T-cell (primary cell): ENCODE measurements around the gene CASK. TPM values are rescaled to one million over a fixed set of nuclear protein-coding genes. Genes with fewer than 3 reads are reported as not detected.

Experiments
- ATAC-seq, 4 experiments: fragments of 200-7000 bp in 3 of 4; fragments of 150-1000 bp in 1 of 4; cut with Tn5 transposase; replicated peaks in 1 of 4; 1 replicate in 3 of 4; 2 replicates in 1 of 4; pipeline ENCODE4 v1.10.0; 2021; ENCODE audit warnings: moderate library complexity in 3 of 4, mild to moderate bottlenecking in 2 of 4, moderate number of reproducible peaks in 1 of 4
- CTCF ChIA-PET, 2 donors: fragments of 300-600 bp; sonication (Branson Sonifier 250); formaldehyde crosslinking; loops; one replicate each; lab custom pipeline; 2022; ENCODE audit warnings: antibody characterized with exemption in 2 of 2; lab: Charles Lee
- POLR2A ChIA-PET, 2 donors: fragments of 300-600 bp; sonication (Branson Sonifier 250); formaldehyde crosslinking; loops; one replicate each; lab custom pipeline; 2022; ENCODE audit warnings: antibody characterized with exemption in 2 of 2; lab: Charles Lee
- DNase-seq, 35 experiments: peaks; one replicate each; pipeline versions ENCODE4 v3.0.0 to v3.0.0-alpha.2; 2013 to 2023
- H3K27ac ChIP-seq: one replicate; pipeline ENCODE4 v1.5.1; 2013; ENCODE audit warnings: low read length
- H3K27me3 ChIP-seq, 2 experiments: replicated peaks in 1 of 2; 1 replicate in 1 of 2; 2 replicates in 1 of 2; pipeline versions ENCODE4 v1.6.1 to v1.7.0; 2013; ENCODE audit warnings: low read length in 1 of 2, mixed read lengths in 1 of 2; ENCODE audit not compliant: control insufficient read depth in 2 of 2, insufficient read depth in 2 of 2; ENCODE audit errors: extremely low read depth in 1 of 2
- H3K36me3 ChIP-seq, 2 donors: 1 replicate in 1 of 2; 2 replicates in 1 of 2; pipeline versions ENCODE4 v1.6.1 to v1.7.0; 2013; ENCODE audit warnings: low read length in 1 of 2; ENCODE audit not compliant: control insufficient read depth in 2 of 2, insufficient read depth in 1 of 2; ENCODE audit errors: extremely low read depth in 1 of 2
- H3K4me1 ChIP-seq, 2 experiments: 1 replicate in 1 of 2; 2 replicates in 1 of 2; pipeline versions ENCODE4 v1.6.1 to v1.7.0; 2013; ENCODE audit warnings: low read length in 2 of 2, mixed read lengths in 1 of 2; ENCODE audit not compliant: insufficient read depth in 2 of 2, control insufficient read depth in 1 of 2; ENCODE audit errors: extremely low read depth in 1 of 2
- H3K4me3 ChIP-seq, 2 donors: 1 replicate in 1 of 2; 2 replicates in 1 of 2; pipeline versions ENCODE4 v1.5.1 to v1.7.0; 2013; ENCODE audit warnings: mild to moderate bottlenecking in 2 of 2, low read length in 1 of 2, moderate library complexity in 1 of 2; ENCODE audit not compliant: control insufficient read depth in 1 of 2; ENCODE audit errors: extremely low read depth in 1 of 2
- H3K9me3 ChIP-seq: 2 replicates; pipeline ENCODE4 v1.7.0; 2013
- H3K27ac Mint-ChIP-seq, 2 donors: one replicate each; pipeline ENCODE4 v1.8.0; 2020 to 2021; ENCODE audit warnings: mild to moderate bottlenecking in 2 of 2, mixed read lengths in 2 of 2
- H3K27me3 Mint-ChIP-seq, 2 donors: one replicate each; pipeline ENCODE4 v1.8.0; 2021 to 2022; ENCODE audit warnings: mixed read lengths in 2 of 2
- H3K36me3 Mint-ChIP-seq: one replicate; pipeline ENCODE4 v1.8.0; 2021; ENCODE audit warnings: mixed read lengths
- H3K4me1 Mint-ChIP-seq, 3 donors: one replicate each; pipeline ENCODE4 v1.8.0; 2020 to 2022; ENCODE audit warnings: mixed read lengths in 3 of 3, mild to moderate bottlenecking in 1 of 3
- H3K4me3 Mint-ChIP-seq, 3 donors: one replicate each; pipeline ENCODE4 v1.8.0; 2020 to 2022; ENCODE audit warnings: mild to moderate bottlenecking in 3 of 3, mixed read lengths in 3 of 3, moderate library complexity in 3 of 3
- H3K9me3 Mint-ChIP-seq, 3 donors: one replicate each; pipeline ENCODE4 v1.8.0; 2020 to 2022; ENCODE audit warnings: mixed read lengths in 3 of 3
- WGBS: methylation state at CpG from one replicate; pipeline ENCODE4 v1.1.5; 2013; ENCODE audit warnings: missing lambda C conversion rate; ENCODE audit not compliant: insufficient coverage; 5-methylcytosine and 5-hydroxymethylcytosine counted together
- total RNA-seq, 35 experiments: library from RNA in 6 of 35; stranded (reverse) in 6 of 35; fragments of 120-200 nt in 1 of 35; gene quantifications; one replicate each; pipeline versions ENCODE4 v1.2.1 to v1.2.4 and lab custom pipeline; 2013 to 2026

Gene CASK
- total RNA-seq, 5 donors from 2014 or later (not counting 1 experiment from before 2014, with no cell fraction given) = 52.6 to 81.6 (median 67.5) TPM

DNA sequence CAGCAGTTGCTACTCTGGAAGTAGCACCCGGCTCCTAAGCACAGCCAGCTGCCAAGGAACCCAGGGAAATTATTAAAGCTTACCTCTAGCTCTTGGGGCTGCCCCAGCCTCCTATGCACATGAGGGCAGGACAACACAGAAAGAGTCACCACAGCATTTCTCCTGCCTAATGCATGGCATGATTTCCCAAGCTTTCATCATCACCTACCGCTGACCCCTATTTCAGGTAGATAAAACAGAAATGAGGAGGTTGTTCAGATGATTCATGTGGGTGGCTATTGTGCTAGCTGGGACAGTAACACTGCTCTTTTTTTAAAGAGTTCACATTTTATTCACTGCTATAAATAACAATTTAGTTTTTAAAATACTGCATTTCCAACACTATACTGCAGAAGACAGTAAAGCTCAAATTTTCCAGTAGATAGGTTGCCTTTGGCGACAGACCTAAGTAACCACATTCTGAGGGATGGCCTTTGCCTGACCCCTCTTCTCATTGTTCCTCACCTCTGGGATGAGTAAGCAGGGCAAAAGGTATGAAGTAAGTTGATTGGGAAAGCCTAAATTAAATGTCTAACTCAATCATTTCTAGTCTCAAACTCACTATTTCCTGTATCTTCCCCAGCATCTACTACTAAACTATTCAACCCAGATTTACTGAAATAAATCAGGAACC, 16.7 kb downstream of the CASK start:
- peaks cover 2 to 5% of the 10 kb centered on the region in 2 donors for H3K36me3 ChIP-seq
- Mint-ChIP-seq H3K4me3 (no peak overlapping the region), H3K27ac (peak overlapping the region in 1 of 2 donors; percentile 32), H3K4me1 (peaks cover 32 to 70% (median 62%) of the 10 kb centered on the region in 3 donors), H3K27me3 (peaks cover 0 to 7% of the 10 kb centered on the region in 2 donors), H3K9me3 (peaks cover 0 to 5% (median 0%) of the 10 kb centered on the region in 3 donors), H3K36me3 (peaks cover 24% of the 10 kb centered on the region)
- no peak overlapping the region for H3K4me3 ChIP-seq
- ChIA-PET POLR2A (no interaction called here), CTCF (interaction anchor here in 1 of 2 donors (0.6 kb wide), 1 partner anchor 75 kb away, joined by 3 read pairs; no protein-coding TSS in a partner anchor)
- H3K27me3 ChIP-seq = no peaks in the 10 kb centered on the region
- no peak for ATAC-seq
- DNase-seq = no peak
- WGBS = no CpG with 5 or more reads among the region's 3 CpGs
- no peaks in the 10 kb centered on the region for H3K9me3 ChIP-seq
- H3K27ac ChIP-seq = no peak overlapping the region
- peaks cover 0 to 17% of the 10 kb centered on the region in 2 experiments for H3K4me1 ChIP-seq

GRCh38 chrX:41903544-41903943, 19.8 kb downstream of the CASK start:
- DNase-seq (no peak), ATAC-seq (no peak)
- peaks cover 5 to 13% (median 6%) of the 10 kb centered on the region in 3 donors for H3K9me3 Mint-ChIP-seq
- peaks cover 0 to 9% of the 10 kb centered on the region in 2 experiments for H3K4me1 ChIP-seq
- H3K27me3 Mint-ChIP-seq = peaks cover 0 to 7% of the 10 kb centered on the region in 2 donors
- H3K36me3 ChIP-seq = peaks cover 2 to 5% of the 10 kb centered on the region in 2 donors
- no peak overlapping the region for H3K27ac Mint-ChIP-seq
- H3K36me3 Mint-ChIP-seq = peaks cover 34% of the 10 kb centered on the region
- no peak overlapping the region for H3K27ac ChIP-seq
- CTCF ChIA-PET = no interaction called here
- peaks cover 21 to 45% (median 39%) of the 10 kb centered on the region in 3 donors for H3K4me1 Mint-ChIP-seq
- WGBS = no CpG with 5 or more reads among the region's 1 CpG
- no peak overlapping the region for H3K4me3 ChIP-seq
- POLR2A ChIA-PET = no interaction called here
- no peak overlapping the region for H3K4me3 Mint-ChIP-seq
- no peaks in the 10 kb centered on the region for H3K27me3 ChIP-seq
- no peaks in the 10 kb centered on the region for H3K9me3 ChIP-seq

GRCh38 chrX:41900321-41900720, 23.0 kb downstream of the CASK start:
- no peak overlapping the region for H3K27ac ChIP-seq
- H3K27me3 ChIP-seq = no peaks in the 10 kb centered on the region
- ChIA-PET POLR2A (interaction anchor here in 1 of 2 donors (0.6 kb wide), 1 partner anchor 105 kb away, joined by 3 read pairs; no protein-coding TSS in a partner anchor), CTCF (interaction anchor here in 1 of 2 donors (0.6 kb wide), 1 partner anchor 10 kb away, joined by 5 read pairs; no protein-coding TSS in a partner anchor)
- H3K36me3 ChIP-seq = peaks cover 0 to 5% of the 10 kb centered on the region in 2 donors
- no peak for ATAC-seq
- H3K9me3 ChIP-seq = no peaks in the 10 kb centered on the region
- no peak for DNase-seq
- peaks cover 15 to 21% (median 16%) of the 10 kb centered on the region in 3 donors for H3K4me1 Mint-ChIP-seq
- peaks cover 0 to 7% of the 10 kb centered on the region in 2 donors for H3K27me3 Mint-ChIP-seq
- H3K9me3 Mint-ChIP-seq = peaks cover 8 to 16% (median 14%) of the 10 kb centered on the region in 3 donors
- no peaks in the 10 kb centered on the region for H3K4me1 ChIP-seq
- no peak overlapping the region for H3K4me3 ChIP-seq
- no peak overlapping the region for H3K27ac Mint-ChIP-seq
- no peak overlapping the region for H3K4me3 Mint-ChIP-seq
- H3K36me3 Mint-ChIP-seq = peaks cover 44% of the 10 kb centered on the region

DNA sequence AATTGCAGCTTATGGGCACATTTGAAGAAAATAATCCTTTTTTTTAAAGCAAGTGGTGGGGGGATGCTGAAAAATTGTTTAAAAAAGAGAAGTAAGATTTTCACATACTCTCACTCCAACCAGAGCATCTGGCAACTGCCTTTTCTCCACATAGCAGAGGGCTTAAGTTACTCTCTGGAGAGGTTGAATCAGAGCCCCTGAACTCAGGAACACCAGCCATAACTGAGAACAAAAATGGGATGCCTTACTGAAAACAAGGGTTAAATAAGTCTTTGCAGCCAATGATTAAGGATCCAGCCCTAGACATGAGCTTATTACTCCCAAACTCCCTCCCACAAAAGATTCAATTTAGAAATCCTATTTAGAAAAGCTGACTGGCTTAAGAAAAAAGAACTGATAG, 27.5 kb downstream of the CASK start:
- no peaks in the 10 kb centered on the region for H3K9me3 ChIP-seq
- Mint-ChIP-seq H3K36me3 (peaks cover 37% of the 10 kb centered on the region), H3K9me3 (peaks cover 8 to 22% (median 21%) of the 10 kb centered on the region in 3 donors), H3K27ac (no peak overlapping the region), H3K4me1 (peaks cover 0 to 13% (median 0%) of the 10 kb centered on the region in 3 donors), H3K27me3 (no peaks in the 10 kb centered on the region), H3K4me3 (no peak overlapping the region)
- POLR2A ChIA-PET = interaction anchor here in 1 of 2 donors (0.6 kb wide), 2 partner anchors 77 to 446 kb away, joined by 3 to 4 read pairs; no protein-coding TSS in a partner anchor
- no peaks in the 10 kb centered on the region for H3K27me3 ChIP-seq
- no peak for DNase-seq
- no peaks in the 10 kb centered on the region for H3K4me1 ChIP-seq
- no peak for ATAC-seq
- no peaks in the 10 kb centered on the region for H3K36me3 ChIP-seq
- no peak overlapping the region for H3K4me3 ChIP-seq
- CTCF ChIA-PET = interaction anchor here in 1 of 2 donors (0.5 kb wide), 1 partner anchor 1125 kb away, joined by 6 read pairs; no protein-coding TSS in a partner anchor
- H3K27ac ChIP-seq = no peak overlapping the region

DNA sequence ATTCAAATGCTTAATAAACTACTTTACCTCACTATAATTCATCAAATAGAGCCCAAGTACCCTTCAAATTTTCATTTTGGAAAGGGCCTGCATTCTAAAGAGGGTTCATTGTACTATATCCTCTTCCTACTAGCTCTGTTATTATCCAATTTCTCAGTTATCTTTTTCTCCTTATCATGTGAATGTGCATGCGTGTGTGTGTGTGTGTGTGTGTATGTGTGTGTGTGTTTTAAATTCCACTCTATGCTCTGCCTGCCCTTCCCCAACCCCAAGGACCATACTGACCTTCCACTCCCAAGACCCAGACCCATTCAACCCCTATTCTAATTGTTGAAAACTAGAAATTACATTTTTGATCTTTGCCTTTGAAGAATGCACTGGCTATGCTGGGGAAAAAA, 33.3 kb downstream of the CASK start:
- Histone ChIP-seq H3K4me3 (no peak overlapping the region), H3K4me1 (no peaks in the 10 kb centered on the region), H3K27ac (no peak overlapping the region), H3K27me3 (no peaks in the 10 kb centered on the region), H3K9me3 (no peaks in the 10 kb centered on the region), H3K36me3 (no peaks in the 10 kb centered on the region)
- no peak for ATAC-seq
- Mint-ChIP-seq H3K9me3 (peaks cover 0 to 6% (median 3%) of the 10 kb centered on the region in 3 donors), H3K27me3 (no peaks in the 10 kb centered on the region), H3K36me3 (peaks cover 30% of the 10 kb centered on the region), H3K4me1 (peaks cover 16 to 44% (median 27%) of the 10 kb centered on the region in 3 donors), H3K27ac (no peak overlapping the region), H3K4me3 (no peak overlapping the region)
- no peak for DNase-seq
- WGBS = no CpG with 5 or more reads among the region's 1 CpG
- ChIA-PET POLR2A (no interaction called here), CTCF (no interaction called here)

DNA sequence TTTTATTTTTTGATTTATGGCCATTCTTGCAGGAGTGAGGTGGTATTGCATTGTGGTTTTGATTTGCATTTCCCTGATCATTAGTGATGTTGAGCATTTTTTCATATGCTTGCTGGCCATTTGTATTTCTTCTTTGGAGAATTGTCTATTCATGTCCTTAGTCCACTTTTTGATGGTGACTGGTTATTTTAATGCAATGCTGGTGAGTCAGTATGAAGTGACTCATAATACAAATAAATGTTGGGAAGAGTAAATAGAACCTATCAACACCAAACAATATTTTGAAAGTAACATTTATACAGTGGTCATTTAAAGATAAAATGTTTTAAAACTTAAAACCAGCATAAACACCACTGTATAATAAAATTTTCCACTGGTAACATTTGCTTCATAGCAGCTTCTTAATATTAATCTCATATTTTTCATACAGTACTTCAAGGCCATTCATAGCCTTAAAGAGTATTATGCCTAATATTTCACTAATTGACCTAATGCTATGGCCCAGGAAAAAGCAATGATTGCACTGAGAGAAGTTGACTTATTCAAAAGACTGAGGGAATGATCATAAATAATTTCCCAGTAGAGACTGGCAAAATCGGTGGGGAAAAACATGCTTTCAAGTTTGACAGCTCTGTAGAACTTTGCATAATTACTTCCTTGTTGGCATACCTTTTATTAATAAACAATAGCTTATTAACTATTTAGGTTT, 33.9 kb downstream of the CASK start:
- Mint-ChIP-seq H3K4me1 (peaks cover 17 to 47% (median 30%) of the 10 kb centered on the region in 3 donors), H3K27ac (no peak overlapping the region), H3K27me3 (no peaks in the 10 kb centered on the region), H3K9me3 (peaks cover 0 to 2% (median 0%) of the 10 kb centered on the region in 3 donors), H3K36me3 (peaks cover 26% of the 10 kb centered on the region), H3K4me3 (no peak overlapping the region)
- no peak for DNase-seq
- Histone ChIP-seq H3K27ac (no peak overlapping the region), H3K4me1 (peaks cover 0 to 2% of the 10 kb centered on the region in 2 experiments), H3K4me3 (no peak overlapping the region), H3K27me3 (no peaks in the 10 kb centered on the region), H3K36me3 (no peaks in the 10 kb centered on the region), H3K9me3 (no peaks in the 10 kb centered on the region)
- WGBS = no CpG with 5 or more reads among the region's 1 CpG
- POLR2A ChIA-PET = no interaction called here
- CTCF ChIA-PET = no interaction called here
- no peak for ATAC-seq
